HEK293 (cell line): ENCODE data around the gene UGT1A9.

ENCODE experiments used
- CTCF ChIA-PET: fragments of 350-600 bp; formaldehyde crosslinking; extraction: SDS; loops from one replicate; lab custom pipeline; 2021; ENCODE audit warnings: antibody characterized with exemption; lab: Yijun Ruan, JAX
- POLR2A ChIA-PET: fragments of 300-600 bp; formaldehyde crosslinking; extraction: SDS; loops from one replicate; lab custom pipeline; 2020; ENCODE audit warnings: antibody characterized with exemption, inconsistent platforms; lab: Yijun Ruan, JAX
- H3K27ac ChIP-seq: fragments of 200-500 bp; sonication (Bioruptor generic); 2 replicates; pipeline ENCODE4 v1.5.1; 2014; ENCODE audit warnings: low read depth, low read length, control low read depth, inconsistent platforms; ENCODE audit errors: extremely low read depth
- H3K36me3 ChIP-seq, 2 experiments: fragments of 200-500 bp in 1 of 2; sonication (Bioruptor generic) in 1 of 2; 1 replicate in 1 of 2; 2 replicates in 1 of 2; pipeline ENCODE4 v1.5.1; 2014 to 2017; ENCODE audit warnings: inconsistent platforms in 2 of 2, low read length in 2 of 2; ENCODE audit not compliant: control insufficient read depth in 2 of 2, insufficient read depth in 1 of 2
- H3K4me1 ChIP-seq: fragments of 200-500 bp; sonication (Bioruptor generic); 2 replicates; pipeline ENCODE4 v1.5.1; 2014; ENCODE audit warnings: mild to moderate bottlenecking, low read length, inconsistent platforms; ENCODE audit not compliant: control insufficient read depth, insufficient read depth
- H3K4me3 ChIP-seq: 2 replicates; pipeline ENCODE4 v1.5.1; 2011; ENCODE audit warnings: low read depth, mild to moderate bottlenecking, control low read depth, low read length, moderate library complexity
- H3K9me3 ChIP-seq: fragments of 200-500 bp; sonication (Bioruptor generic); 2 replicates; pipeline ENCODE4 v1.5.1; 2014; ENCODE audit warnings: low read depth, low read length, inconsistent platforms; ENCODE audit not compliant: control insufficient read depth, insufficient read depth
- BCL11A ChIP-seq: fragments of 450-650 bp; formaldehyde crosslinking; IDR thresholded peaks from 2 replicates; pipeline ENCODE4 v1.5.1; 2016; ENCODE audit warnings: low read depth, missing biosample characterization, missing genetic modification characterization
- BCL11B ChIP-seq: fragments of 450-650 bp; formaldehyde crosslinking; IDR thresholded peaks from 2 replicates; pipeline ENCODE4 v1.5.1; 2016; ENCODE audit warnings: low read depth, missing biosample characterization, missing genetic modification characterization
- GLIS1 ChIP-seq: fragments of 450-650 bp; formaldehyde crosslinking; IDR thresholded peaks from 2 replicates; pipeline ENCODE4 v1.5.1; 2016; ENCODE audit warnings: missing biosample characterization, missing genetic modification characterization
- IKZF3 ChIP-seq: fragments of 450-650 bp; IDR thresholded peaks from 2 replicates; pipeline ENCODE4 v1.5.0; 2018; ENCODE audit warnings: missing biosample characterization, mild to moderate bottlenecking, missing genetic modification characterization, moderate library complexity
- KLF7 ChIP-seq: fragments of 450-650 bp; formaldehyde crosslinking; IDR thresholded peaks from 2 replicates; pipeline ENCODE4 v1.5.1; 2016; ENCODE audit warnings: missing biosample characterization, missing genetic modification characterization, borderline replicate concordance
- RBAK ChIP-seq: fragments of 450-650 bp; formaldehyde crosslinking; IDR thresholded peaks from 2 replicates; pipeline ENCODE4 v1.5.1; 2016; ENCODE audit warnings: missing biosample characterization, missing genetic modification characterization
- WT1 ChIP-seq: fragments of 450-650 bp; formaldehyde crosslinking; IDR thresholded peaks from 2 replicates; pipeline ENCODE4 v1.5.1; 2016; ENCODE audit warnings: missing biosample characterization, missing genetic modification characterization
- ZNF146 ChIP-seq: fragments of 450-650 bp; formaldehyde crosslinking; IDR thresholded peaks from 2 replicates; pipeline ENCODE4 v1.5.1; 2016; ENCODE audit warnings: missing biosample characterization, missing genetic modification characterization
- ZNF211 ChIP-seq: fragments of 450-650 bp; formaldehyde crosslinking; IDR thresholded peaks from 2 replicates; pipeline ENCODE4 v1.5.1; 2016; ENCODE audit warnings: low read depth, missing biosample characterization, missing genetic modification characterization
- ZNF223 ChIP-seq: fragments of 450-650 bp; formaldehyde crosslinking; IDR thresholded peaks from 2 replicates; pipeline ENCODE4 v1.5.1; 2016; ENCODE audit warnings: missing biosample characterization, missing genetic modification characterization
- ZNF324 ChIP-seq: fragments of 450-650 bp; formaldehyde crosslinking; IDR thresholded peaks from 2 replicates; pipeline ENCODE4 v1.5.1; 2016; ENCODE audit warnings: missing biosample characterization, missing genetic modification characterization
- ZNF37A ChIP-seq: fragments of 450-650 bp; IDR thresholded peaks from 2 replicates; pipeline ENCODE4 v1.5.1; 2018; ENCODE audit warnings: missing biosample characterization, missing genetic modification characterization
- ZNF394 ChIP-seq: fragments of 450-650 bp; formaldehyde crosslinking; IDR thresholded peaks from 2 replicates; pipeline ENCODE4 v1.5.1; 2016; ENCODE audit warnings: missing biosample characterization, missing genetic modification characterization, mild to moderate bottlenecking, moderate library complexity, borderline replicate concordance
- ZNF416 ChIP-seq: fragments of 450-650 bp; formaldehyde crosslinking; IDR thresholded peaks from 2 replicates; pipeline ENCODE4 v1.5.1; 2016; ENCODE audit warnings: missing biosample characterization, missing genetic modification characterization
- ZNF473 ChIP-seq: fragments of 450-650 bp; formaldehyde crosslinking; IDR thresholded peaks from 2 replicates; pipeline ENCODE4 v1.5.1; 2017; ENCODE audit warnings: missing biosample characterization, missing genetic modification characterization
- ZNF530 ChIP-seq: fragments of 450-650 bp; formaldehyde crosslinking; IDR thresholded peaks from 2 replicates; pipeline ENCODE4 v1.5.1; 2016; ENCODE audit warnings: low read depth, missing biosample characterization, missing genetic modification characterization
- ZNF544 ChIP-seq: fragments of 450-650 bp; formaldehyde crosslinking; IDR thresholded peaks from 2 replicates; pipeline ENCODE4 v1.5.0; 2017; ENCODE audit warnings: missing biosample characterization, missing genetic modification characterization
- ZNF558 ChIP-seq: fragments of 450-650 bp; formaldehyde crosslinking; IDR thresholded peaks from 2 replicates; pipeline ENCODE4 v1.5.1; 2016; ENCODE audit warnings: missing biosample characterization, missing genetic modification characterization
- ZNF561 ChIP-seq: fragments of 450-650 bp; IDR thresholded peaks from 2 replicates; pipeline ENCODE4 v1.5.1; 2018; ENCODE audit warnings: missing biosample characterization, missing genetic modification characterization, borderline replicate concordance
- ZNF664 ChIP-seq: fragments of 450-650 bp; formaldehyde crosslinking; IDR thresholded peaks from 2 replicates; pipeline ENCODE4 v1.5.1; 2016; ENCODE audit warnings: missing biosample characterization, missing genetic modification characterization
- ZNF677 ChIP-seq: fragments of 450-650 bp; IDR thresholded peaks from 2 replicates; pipeline ENCODE4 v1.5.0; 2018; ENCODE audit warnings: missing biosample characterization, mild to moderate bottlenecking, missing genetic modification characterization, moderate library complexity
- ZNF843 ChIP-seq: fragments of 450-650 bp; formaldehyde crosslinking; IDR thresholded peaks from 2 replicates; pipeline ENCODE4 v1.5.1; 2016; ENCODE audit warnings: missing biosample characterization, missing genetic modification characterization
- TF ChIP-seq, protein P1 (sequence below): fragments of 450-650 bp; formaldehyde crosslinking; IDR thresholded peaks from 2 replicates; pipeline ENCODE4 v1.5.1; 2016; ENCODE audit warnings: missing biosample characterization, missing genetic modification characterization
- TF ChIP-seq, protein P2 (sequence below): fragments of 450-650 bp; formaldehyde crosslinking; IDR thresholded peaks from 2 replicates; pipeline ENCODE4 v1.5.1; 2016; ENCODE audit warnings: missing biosample characterization, missing genetic modification characterization
- TF ChIP-seq, protein P3 (sequence below): fragments of 450-650 bp; formaldehyde crosslinking; IDR thresholded peaks from 2 replicates; pipeline ENCODE4; 2016; ENCODE audit warnings: missing biosample characterization, missing genetic modification characterization
- TF ChIP-seq, protein P4 (sequence below): fragments of 450-650 bp; formaldehyde crosslinking; IDR thresholded peaks from 2 replicates; pipeline ENCODE4 v1.5.1; 2017; ENCODE audit warnings: missing biosample characterization, missing genetic modification characterization

The UGT1A9 gene

DNA sequence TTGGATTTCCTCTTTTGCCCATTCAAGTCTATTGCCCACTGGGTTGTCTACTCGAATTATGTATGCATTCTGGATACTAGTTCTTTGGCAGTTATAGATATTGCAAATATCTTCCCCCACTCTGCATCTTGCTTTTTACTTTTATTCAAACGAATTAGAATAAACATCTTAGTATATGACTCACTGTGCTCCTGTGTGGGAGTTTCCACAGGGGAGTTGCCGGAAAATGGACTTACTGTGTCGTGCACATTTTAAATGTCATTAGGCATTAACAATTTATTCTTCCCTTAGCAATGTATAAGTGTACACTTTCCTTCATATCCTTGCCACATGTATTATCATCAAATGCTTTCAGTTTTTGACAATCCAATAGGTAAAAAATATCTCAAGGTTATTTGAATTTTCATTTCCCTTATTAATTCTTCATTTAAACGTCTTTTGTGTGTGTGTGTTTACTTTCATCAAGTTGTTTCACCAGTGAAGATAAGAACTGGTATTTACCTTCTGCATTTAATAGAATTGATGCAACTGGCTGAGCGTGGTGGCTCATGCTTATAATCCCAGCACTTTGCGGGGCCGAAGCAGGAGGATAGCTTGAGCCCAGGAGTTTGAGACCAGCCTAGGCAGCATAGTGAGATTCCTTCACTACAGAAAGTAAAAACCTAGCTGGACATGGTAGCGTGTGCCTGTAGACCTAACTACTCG, 36.4 kb downstream of the UGT1A9 start:
- Histone ChIP-seq H3K4me1 (no peaks in the 10 kb centered on the region), H3K9me3 (no peaks in the 10 kb centered on the region), H3K27ac (no peak overlapping the region), H3K36me3 (no peaks in the 10 kb centered on the region), H3K4me3 (no peak overlapping the region)
- POLR2A ChIA-PET: no interaction called here
- TF ChIP-seq KLF7 (tag by site-specific recombination) (no peak), ZNF223 (tag by site-specific recombination) (no peak)
- CTCF ChIA-PET: interaction anchor here (0.7 to 1.0 kb wide), 2 partner anchors 155 to 442 kb away, joined by 3 read pairs; no protein-coding TSS in a partner anchor

DNA sequence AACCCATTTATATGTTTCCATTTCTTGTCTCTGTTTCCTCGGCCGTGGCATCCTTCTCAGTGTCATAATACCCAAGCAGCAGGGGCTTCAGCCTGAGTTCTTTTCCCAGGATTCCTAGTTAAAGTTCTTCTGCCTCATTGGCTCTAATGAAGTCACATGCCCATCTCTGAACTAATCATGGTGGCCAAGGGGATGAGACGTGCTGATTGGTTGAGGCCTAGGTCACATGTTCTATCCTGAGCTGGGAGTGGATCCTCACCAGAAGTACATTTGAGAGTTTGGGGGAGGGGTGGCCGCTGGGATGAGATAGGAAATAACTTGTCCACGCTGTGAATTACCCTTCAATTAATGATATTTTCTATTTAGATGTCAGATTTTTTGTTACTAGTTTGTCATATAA, 37.2 kb downstream of the UGT1A9 start:
- Histone ChIP-seq H3K4me1 (no peaks in the 10 kb centered on the region), H3K9me3 (no peaks in the 10 kb centered on the region), H3K27ac (no peak overlapping the region), H3K4me3 (no peak overlapping the region), H3K36me3 (no peaks in the 10 kb centered on the region)
- TF ChIP-seq ZNF561 (tag by site-specific recombination) (no peak), RBAK (no peak), WT1 (no peak), ZNF473 (tag by site-specific recombination) (no peak)
- CTCF ChIA-PET: interaction anchor here (1.0 kb wide), 1 partner anchor 156 kb away, joined by 3 read pairs; no protein-coding TSS in a partner anchor
- POLR2A ChIA-PET: no interaction called here

DNA sequence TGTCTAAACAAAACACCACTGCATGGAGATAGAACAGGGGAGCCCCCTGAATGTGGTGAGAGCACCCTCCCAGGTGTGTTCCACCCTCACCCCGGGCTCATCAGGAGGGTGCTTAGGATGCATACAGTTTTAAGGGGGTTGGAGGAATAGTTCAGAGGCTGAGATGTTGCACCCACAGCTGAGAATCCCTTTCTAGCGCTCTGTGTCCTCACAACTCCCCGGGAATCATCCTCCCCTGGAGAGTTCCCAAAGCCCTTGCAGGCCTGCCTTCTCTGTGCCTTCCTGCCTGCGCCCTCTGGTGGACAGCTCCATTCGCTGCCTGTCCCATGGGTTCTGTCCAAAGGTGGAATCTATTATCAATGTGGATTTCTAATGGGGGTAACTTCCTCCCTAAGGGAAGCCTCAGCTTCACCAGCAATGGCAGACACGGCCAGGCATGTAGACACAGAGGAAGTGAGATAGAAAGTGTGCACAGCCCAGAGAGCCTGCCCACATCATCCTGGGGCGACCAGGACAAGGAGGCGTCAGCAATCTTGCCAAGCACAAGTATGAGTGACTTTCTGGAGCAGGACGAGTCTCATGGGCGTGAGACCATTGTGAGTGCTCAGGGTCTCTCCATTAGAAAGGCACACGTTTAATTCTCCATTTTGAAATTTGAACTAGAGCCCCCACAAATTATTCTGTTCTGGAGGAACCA, 39.8 kb downstream of the UGT1A9 start:
- Histone ChIP-seq H3K27ac (no peak overlapping the region), H3K4me3 (no peak overlapping the region), H3K36me3 (no peaks in the 10 kb centered on the region), H3K4me1 (no peaks in the 10 kb centered on the region), H3K9me3 (no peaks in the 10 kb centered on the region)
- ChIA-PET POLR2A (no interaction called here), CTCF (interaction anchor here (0.6 to 2.8 kb wide), 27 partner anchors 10 to 394 kb away, joined by 3 to 11 read pairs (median 4); no protein-coding TSS in a partner anchor)
- no peak for TF ChIP-seq BCL11B (tag by site-specific recombination)
- peak; percentile 65 for TF ChIP-seq GLIS1 (tag by site-specific recombination)
- no peak for TF ChIP-seq ZNF677 (tag by site-specific recombination)
- TF ChIP-seq, protein P1, sequence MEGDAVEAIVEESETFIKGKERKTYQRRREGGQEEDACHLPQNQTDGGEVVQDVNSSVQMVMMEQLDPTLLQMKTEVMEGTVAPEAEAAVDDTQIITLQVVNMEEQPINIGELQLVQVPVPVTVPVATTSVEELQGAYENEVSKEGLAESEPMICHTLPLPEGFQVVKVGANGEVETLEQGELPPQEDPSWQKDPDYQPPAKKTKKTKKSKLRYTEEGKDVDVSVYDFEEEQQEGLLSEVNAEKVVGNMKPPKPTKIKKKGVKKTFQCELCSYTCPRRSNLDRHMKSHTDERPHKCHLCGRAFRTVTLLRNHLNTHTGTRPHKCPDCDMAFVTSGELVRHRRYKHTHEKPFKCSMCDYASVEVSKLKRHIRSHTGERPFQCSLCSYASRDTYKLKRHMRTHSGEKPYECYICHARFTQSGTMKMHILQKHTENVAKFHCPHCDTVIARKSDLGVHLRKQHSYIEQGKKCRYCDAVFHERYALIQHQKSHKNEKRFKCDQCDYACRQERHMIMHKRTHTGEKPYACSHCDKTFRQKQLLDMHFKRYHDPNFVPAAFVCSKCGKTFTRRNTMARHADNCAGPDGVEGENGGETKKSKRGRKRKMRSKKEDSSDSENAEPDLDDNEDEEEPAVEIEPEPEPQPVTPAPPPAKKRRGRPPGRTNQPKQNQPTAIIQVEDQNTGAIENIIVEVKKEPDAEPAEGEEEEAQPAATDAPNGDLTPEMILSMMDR (tag by site-specific recombination): peak; percentile 65
- TF ChIP-seq, protein P2, sequence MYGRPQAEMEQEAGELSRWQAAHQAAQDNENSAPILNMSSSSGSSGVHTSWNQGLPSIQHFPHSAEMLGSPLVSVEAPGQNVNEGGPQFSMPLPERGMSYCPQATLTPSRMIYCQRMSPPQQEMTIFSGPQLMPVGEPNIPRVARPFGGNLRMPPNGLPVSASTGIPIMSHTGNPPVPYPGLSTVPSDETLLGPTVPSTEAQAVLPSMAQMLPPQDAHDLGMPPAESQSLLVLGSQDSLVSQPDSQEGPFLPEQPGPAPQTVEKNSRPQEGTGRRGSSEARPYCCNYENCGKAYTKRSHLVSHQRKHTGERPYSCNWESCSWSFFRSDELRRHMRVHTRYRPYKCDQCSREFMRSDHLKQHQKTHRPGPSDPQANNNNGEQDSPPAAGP (tag by site-specific recombination): no peak
- no peak for TF ChIP-seq ZNF394 (tag by site-specific recombination)
- no peak for TF ChIP-seq ZNF664 (tag by site-specific recombination)
- TF ChIP-seq ZNF324: no peak
- no peak for TF ChIP-seq BCL11A (tag by site-specific recombination)
- TF ChIP-seq ZNF37A: no peak
- TF ChIP-seq, protein P3, sequence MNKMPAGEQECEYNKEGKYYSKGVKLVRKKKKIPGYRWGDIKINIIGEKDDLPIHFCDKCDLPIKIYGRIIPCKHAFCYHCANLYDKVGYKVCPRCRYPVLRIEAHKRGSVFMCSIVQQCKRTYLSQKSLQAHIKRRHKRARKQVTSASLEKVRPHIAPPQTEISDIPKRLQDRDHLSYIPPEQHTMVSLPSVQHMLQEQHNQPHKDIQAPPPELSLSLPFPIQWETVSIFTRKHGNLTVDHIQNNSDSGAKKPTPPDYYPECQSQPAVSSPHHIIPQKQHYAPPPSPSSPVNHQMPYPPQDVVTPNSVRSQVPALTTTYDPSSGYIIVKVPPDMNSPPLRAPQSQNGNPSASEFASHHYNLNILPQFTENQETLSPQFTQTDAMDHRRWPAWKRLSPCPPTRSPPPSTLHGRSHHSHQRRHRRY (tag by site-specific recombination): no peak
- no peak for TF ChIP-seq ZNF530
- no peak for TF ChIP-seq ZNF146
- TF ChIP-seq, protein P4, sequence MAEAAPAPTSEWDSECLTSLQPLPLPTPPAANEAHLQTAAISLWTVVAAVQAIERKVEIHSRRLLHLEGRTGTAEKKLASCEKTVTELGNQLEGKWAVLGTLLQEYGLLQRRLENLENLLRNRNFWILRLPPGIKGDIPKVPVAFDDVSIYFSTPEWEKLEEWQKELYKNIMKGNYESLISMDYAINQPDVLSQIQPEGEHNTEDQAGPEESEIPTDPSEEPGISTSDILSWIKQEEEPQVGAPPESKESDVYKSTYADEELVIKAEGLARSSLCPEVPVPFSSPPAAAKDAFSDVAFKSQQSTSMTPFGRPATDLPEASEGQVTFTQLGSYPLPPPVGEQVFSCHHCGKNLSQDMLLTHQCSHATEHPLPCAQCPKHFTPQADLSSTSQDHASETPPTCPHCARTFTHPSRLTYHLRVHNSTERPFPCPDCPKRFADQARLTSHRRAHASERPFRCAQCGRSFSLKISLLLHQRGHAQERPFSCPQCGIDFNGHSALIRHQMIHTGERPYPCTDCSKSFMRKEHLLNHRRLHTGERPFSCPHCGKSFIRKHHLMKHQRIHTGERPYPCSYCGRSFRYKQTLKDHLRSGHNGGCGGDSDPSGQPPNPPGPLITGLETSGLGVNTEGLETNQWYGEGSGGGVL (tag by site-specific recombination): no peak
- no peak for TF ChIP-seq ZNF558 (tag by site-specific recombination)
- TF ChIP-seq ZNF211 (tag by site-specific recombination): no peak
- no peak for TF ChIP-seq ZNF843 (tag by site-specific recombination)
- no peak for TF ChIP-seq IKZF3 (tag by site-specific recombination)
- TF ChIP-seq ZNF416 (tag by site-specific recombination): no peak
- TF ChIP-seq ZNF544: no peak
